ENCODE results near the gene LEMD3.

LEMD3 gene

GRCh38 chr12:65220761-65221160 lies 51.4 kb downstream of the LEMD3 start:
- peaks cover 14% of the 10 kb centered on the region for H3K9me3 Mint-ChIP-seq
- H3K36me3 Mint-ChIP-seq, result peaks cover 64% of the 10 kb centered on the region
- H3K27ac Mint-ChIP-seq, result no peak overlapping the region
- H3K4me3 Mint-ChIP-seq, result no peak overlapping the region
- peaks cover 30% of the 10 kb centered on the region for H3K4me1 Mint-ChIP-seq
- no peaks in the 10 kb centered on the region for H3K27me3 Mint-ChIP-seq

DNA sequence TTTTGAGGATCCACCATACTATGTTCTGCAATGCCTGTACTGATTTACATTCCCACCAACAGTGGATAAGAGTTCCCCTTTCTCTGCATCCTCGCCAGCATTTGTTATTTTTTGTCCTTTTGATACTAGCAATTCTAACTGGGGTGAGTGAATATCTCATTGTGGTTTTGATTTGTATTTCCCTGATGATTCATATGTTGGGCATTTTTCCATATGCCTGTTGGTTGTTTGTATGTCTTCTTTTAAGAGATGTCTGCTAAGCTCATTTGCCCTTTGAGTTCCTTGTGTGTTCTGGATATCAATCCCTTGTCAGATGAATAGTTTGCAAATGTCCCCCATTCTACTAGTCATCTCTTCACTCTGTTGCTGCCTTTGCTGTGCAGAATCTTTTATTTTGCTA lies 60.1 kb downstream of the LEMD3 start:
- Mint-ChIP-seq H3K9me3 (peaks cover 20% of the 10 kb centered on the region), H3K4me1 (peaks cover 35% of the 10 kb centered on the region), H3K27ac (no peak overlapping the region), H3K4me3 (no peak overlapping the region), H3K36me3 (peaks cover 35% of the 10 kb centered on the region), H3K27me3 (no peaks in the 10 kb centered on the region)

DNA sequence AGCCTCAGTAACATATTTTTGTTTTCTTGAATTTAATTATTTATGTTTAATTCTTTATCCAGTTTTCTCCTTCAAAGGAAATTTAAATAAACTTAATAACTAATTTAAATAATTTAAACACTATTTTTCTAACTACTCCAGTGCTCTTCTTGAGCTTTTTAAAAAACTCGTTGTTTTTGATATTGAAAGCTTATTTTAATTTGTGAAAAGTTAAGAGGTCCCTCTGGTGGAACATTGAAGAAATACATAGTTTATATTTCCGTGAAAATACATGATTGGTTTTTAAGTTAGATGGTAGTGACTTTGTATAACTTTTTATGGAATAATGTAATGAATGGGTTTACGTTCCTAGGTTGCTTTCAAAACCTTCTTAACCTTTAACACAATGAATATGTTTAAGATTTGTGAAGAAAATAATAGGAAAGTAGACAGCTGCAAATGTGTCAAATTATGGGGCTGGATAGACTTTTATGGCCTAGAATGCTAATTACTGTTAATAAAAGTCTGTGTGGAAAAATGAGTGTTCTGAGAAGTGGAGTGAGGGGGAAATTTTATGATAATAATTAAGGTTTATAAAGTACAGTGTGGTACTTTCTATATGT lies 63.2 kb downstream of the LEMD3 start:
- Mint-ChIP-seq H3K4me3 (no peak overlapping the region), H3K4me1 (peaks cover 15% of the 10 kb centered on the region), H3K9me3 (peaks cover 14% of the 10 kb centered on the region), H3K27me3 (no peaks in the 10 kb centered on the region), H3K36me3 (peaks cover 21% of the 10 kb centered on the region), H3K27ac (no peak overlapping the region)

DNA sequence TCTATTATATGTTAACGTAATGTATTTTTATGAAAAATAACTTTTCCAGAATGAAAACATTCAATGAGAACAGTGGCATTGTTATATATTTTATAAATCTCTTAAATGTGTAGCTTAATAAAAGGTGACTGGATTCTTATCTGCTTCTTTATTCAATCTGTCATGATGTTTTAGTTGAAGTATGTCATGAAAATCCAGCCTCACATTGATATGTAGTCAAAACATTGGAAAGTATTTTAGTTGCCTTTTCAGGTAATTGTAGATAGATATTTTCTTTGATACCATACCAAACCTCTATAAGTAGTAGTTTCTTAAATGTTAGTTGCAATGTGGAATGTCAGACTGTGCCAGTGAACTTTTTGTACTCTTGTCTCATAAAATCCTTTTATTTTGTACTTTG lies 67.8 kb downstream of the LEMD3 start:
- H3K4me1 Mint-ChIP-seq, result peaks cover 7% of the 10 kb centered on the region
- H3K9me3 Mint-ChIP-seq, result no peaks in the 10 kb centered on the region
- H3K27ac Mint-ChIP-seq, result no peak overlapping the region
- no peak overlapping the region for H3K4me3 Mint-ChIP-seq
- peaks cover 8% of the 10 kb centered on the region for H3K36me3 Mint-ChIP-seq
- no peaks in the 10 kb centered on the region for H3K27me3 Mint-ChIP-seq

- Mint-ChIP-seq H3K27me3 (no peaks in the 10 kb centered on the region), H3K4me1 (no peaks in the 10 kb centered on the region), H3K36me3 (peaks cover 13% of the 10 kb centered on the region), H3K4me3 (no peak overlapping the region), H3K27ac (no peak overlapping the region), H3K9me3 (no peaks in the 10 kb centered on the region)
Observed at GRCh38 chr12:65238609-65239008, 69.2 kb downstream of the LEMD3 start.

- Mint-ChIP-seq H3K4me1 (peaks cover 19% of the 10 kb centered on the region), H3K36me3 (peaks cover 8% of the 10 kb centered on the region), H3K27me3 (no peaks in the 10 kb centered on the region), H3K9me3 (no peaks in the 10 kb centered on the region), H3K27ac (peak overlapping the region; percentile 94), H3K4me3 (peak overlapping the region; percentile 52)
Observed at GRCh38 chr12:65248656-65249633, 79.6 kb downstream of the LEMD3 start.

DNA sequence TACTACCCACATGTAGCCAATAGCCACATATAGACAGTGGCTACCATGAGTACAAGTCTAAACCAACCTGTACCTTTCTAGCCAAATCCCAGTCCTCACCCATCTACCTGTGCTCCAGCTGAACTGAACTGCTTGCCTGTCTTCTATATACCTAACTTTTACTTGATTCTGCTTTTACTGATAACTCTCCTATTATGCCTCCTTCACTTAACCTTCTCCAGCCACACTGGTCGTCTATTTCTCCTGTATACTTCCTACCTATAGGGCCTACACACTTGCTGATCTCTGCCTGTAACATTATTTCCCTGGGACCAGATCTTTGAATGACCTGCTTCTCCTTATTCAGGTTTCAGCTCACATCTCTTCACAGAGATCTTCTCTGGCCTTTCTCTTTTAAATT lies 83.1 kb downstream of the LEMD3 start:
- H3K27me3 Mint-ChIP-seq, result no peaks in the 10 kb centered on the region

DNA sequence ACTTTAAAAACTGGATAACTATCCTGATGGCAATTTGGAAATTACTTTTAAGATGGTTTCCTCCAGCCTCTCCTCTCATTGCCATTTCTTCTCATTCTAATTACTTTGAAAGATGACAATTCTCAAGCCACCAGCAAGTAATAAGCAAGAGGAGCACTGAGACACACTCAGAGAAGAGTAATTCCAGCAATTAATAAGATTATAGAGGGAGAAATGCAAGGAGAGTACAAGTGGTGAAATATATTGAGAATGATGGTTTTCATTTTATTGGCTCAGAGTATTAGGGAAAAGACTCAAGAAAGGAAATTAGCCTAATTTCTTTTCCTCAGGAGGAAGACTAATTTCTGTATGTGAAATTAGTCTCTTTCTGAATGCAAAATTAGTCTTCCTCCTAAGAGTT lies 88.6 kb downstream of the LEMD3 start:
- Mint-ChIP-seq H3K4me3 (no peak overlapping the region), H3K4me1 (no peaks in the 10 kb centered on the region), H3K27ac (no peak overlapping the region), H3K27me3 (peaks cover 4% of the 10 kb centered on the region), H3K9me3 (no peaks in the 10 kb centered on the region), H3K36me3 (no peaks in the 10 kb centered on the region)

More for the DNA sequence above, 83.1 kb downstream of the LEMD3 start:
- H3K9me3 Mint-ChIP-seq, result no peaks in the 10 kb centered on the region
- no peak overlapping the region for H3K4me3 Mint-ChIP-seq
- peak overlapping the region; percentile 3 for H3K27ac Mint-ChIP-seq
- peaks cover 7% of the 10 kb centered on the region for H3K36me3 Mint-ChIP-seq
- H3K4me1 Mint-ChIP-seq, result peaks cover 19% of the 10 kb centered on the region

GRCh38 chr12:65259501-65259900 lies 90.1 kb downstream of the LEMD3 start:
- H3K27ac Mint-ChIP-seq, result no peak overlapping the region
- H3K4me3 Mint-ChIP-seq, result no peak overlapping the region
- peaks cover 5% of the 10 kb centered on the region for H3K27me3 Mint-ChIP-seq
- H3K36me3 Mint-ChIP-seq, result no peaks in the 10 kb centered on the region
- H3K4me1 Mint-ChIP-seq, result no peaks in the 10 kb centered on the region
- no peaks in the 10 kb centered on the region for H3K9me3 Mint-ChIP-seq

- Mint-ChIP-seq H3K27ac (no peak overlapping the region), H3K27me3 (peaks cover 20% of the 10 kb centered on the region), H3K36me3 (peaks cover 1% of the 10 kb centered on the region)
Observed at GRCh38 chr12:65263777-65264176, 94.4 kb downstream of the LEMD3 start.

GRCh38 chr12:65266408-65266807 lies 97.0 kb downstream of the LEMD3 start:
- Mint-ChIP-seq H3K4me3 (no peak overlapping the region), H3K27me3 (peaks cover 16% of the 10 kb centered on the region), H3K4me1 (no peaks in the 10 kb centered on the region), H3K36me3 (peaks cover 1% of the 10 kb centered on the region), H3K9me3 (no peaks in the 10 kb centered on the region), H3K27ac (no peak overlapping the region)

More at GRCh38 chr12:65263777-65264176, 94.4 kb downstream of the LEMD3 start:
- Mint-ChIP-seq H3K4me1 (no peaks in the 10 kb centered on the region), H3K4me3 (no peak overlapping the region), H3K9me3 (no peaks in the 10 kb centered on the region)

DNA sequence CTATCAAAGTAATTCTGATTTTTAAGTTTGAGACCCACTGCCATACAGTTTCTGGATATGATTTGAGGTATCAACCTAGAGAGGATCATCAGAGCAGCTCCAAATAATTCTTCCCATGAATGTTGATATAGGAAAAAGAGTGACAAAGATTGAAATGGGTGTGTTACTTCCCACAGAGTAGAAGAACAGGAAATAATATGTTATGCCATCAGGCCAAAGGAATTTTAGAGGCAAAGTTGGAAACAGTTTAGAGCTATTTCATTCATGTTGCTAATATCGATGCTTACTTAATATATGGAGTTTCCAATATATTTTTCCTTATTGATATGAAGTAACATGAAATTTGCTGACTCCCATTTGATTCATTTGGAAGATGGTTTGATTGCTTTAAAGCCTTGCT lies 100.2 kb downstream of the LEMD3 start:
- Mint-ChIP-seq H3K36me3 (peaks cover 1% of the 10 kb centered on the region), H3K9me3 (no peaks in the 10 kb centered on the region), H3K4me1 (no peaks in the 10 kb centered on the region), H3K27ac (no peak overlapping the region), H3K27me3 (peaks cover 20% of the 10 kb centered on the region), H3K4me3 (no peak overlapping the region)

- Mint-ChIP-seq H3K27ac (no peak overlapping the region), H3K4me3 (no peak overlapping the region), H3K4me1 (peaks cover 5% of the 10 kb centered on the region), H3K27me3 (peaks cover 33% of the 10 kb centered on the region), H3K9me3 (no peaks in the 10 kb centered on the region), H3K36me3 (no peaks in the 10 kb centered on the region)
Observed at GRCh38 chr12:65274602-65275272, 105.4 kb downstream of the LEMD3 start.

GRCh38 chr12:65275627-65276026 lies 106.2 kb downstream of the LEMD3 start:
- Mint-ChIP-seq H3K27me3 (peaks cover 39% of the 10 kb centered on the region), H3K36me3 (no peaks in the 10 kb centered on the region), H3K4me1 (peaks cover 7% of the 10 kb centered on the region), H3K27ac (no peak overlapping the region), H3K4me3 (no peak overlapping the region), H3K9me3 (no peaks in the 10 kb centered on the region)

GRCh38 chr12:65276916-65277530 lies 107.6 kb downstream of the LEMD3 start:
- Mint-ChIP-seq H3K27ac (no peak overlapping the region), H3K27me3 (peaks cover 49% of the 10 kb centered on the region), H3K4me3 (no peak overlapping the region), H3K36me3 (no peaks in the 10 kb centered on the region), H3K4me1 (peaks cover 7% of the 10 kb centered on the region), H3K9me3 (no peaks in the 10 kb centered on the region)
